ENCODE results near the gene ELMO2.

The ELMO2 gene

DNA sequence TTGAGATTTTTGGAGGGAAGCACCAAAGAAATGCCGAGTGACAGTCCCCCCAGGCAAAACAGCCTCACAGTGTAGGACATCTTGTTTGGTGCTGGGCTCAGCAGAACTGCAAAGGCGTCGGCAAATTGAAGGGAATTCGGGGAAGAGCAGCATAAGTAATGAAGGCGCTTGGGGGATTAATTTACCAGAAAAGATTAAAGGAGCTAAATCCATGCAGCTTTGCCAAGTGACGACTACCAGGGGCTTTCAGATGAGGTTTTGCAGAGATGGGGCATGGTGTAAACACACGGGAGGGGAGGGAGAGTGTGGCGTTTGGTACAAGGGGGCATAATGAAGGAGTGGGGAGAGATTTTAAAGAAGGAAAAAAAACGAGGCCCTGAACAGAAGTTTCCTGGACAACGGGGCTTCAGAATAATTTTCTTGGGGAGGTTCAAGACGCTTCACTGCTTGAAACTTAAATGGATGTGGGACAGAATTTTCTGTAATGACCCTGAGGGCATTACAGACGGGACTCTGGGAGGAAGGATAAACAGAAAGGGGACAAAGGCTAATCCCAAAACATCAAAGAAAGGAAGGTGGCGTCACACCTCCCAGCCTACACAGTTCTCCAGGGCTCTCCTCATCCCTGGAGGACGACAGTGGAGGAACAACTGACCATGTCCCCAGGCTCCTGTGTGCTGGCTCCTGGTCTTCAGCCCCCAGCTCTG lies 52.8 kb downstream of the ELMO2 start:
- no peak for DNase-seq (ENCODE audit: low read depth in 1 of 2, low spot score in 1 of 2)

DNA sequence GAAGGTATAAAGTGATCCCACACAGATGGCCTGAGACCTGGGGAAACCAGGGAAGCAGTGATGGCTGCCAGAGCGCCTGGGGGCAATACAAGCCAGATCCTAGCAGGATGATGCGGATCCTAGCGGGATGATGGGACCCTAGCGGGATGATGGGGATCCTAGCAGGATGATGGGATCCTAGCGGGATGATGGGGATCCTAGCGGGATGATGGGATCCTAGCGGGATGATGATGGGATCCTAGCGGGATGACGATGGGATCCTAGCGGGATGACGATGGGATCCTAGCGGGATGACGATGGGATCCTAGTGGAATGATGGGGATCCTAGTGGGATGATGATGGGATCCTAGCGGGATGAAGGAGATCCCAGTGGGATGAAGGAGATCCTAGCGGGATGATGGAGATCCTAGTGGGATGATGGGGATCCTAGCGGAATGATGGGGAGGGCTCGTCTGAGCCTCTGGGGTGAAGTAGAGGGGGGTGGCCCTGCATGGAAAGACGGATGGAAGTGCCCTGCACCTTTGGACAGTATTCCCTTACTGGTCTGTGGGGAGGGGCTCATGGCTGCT lies 54.0 kb downstream of the ELMO2 start:
- no peak for DNase-seq (ENCODE audit: low read depth in 1 of 2, low spot score in 1 of 2)

DNA sequence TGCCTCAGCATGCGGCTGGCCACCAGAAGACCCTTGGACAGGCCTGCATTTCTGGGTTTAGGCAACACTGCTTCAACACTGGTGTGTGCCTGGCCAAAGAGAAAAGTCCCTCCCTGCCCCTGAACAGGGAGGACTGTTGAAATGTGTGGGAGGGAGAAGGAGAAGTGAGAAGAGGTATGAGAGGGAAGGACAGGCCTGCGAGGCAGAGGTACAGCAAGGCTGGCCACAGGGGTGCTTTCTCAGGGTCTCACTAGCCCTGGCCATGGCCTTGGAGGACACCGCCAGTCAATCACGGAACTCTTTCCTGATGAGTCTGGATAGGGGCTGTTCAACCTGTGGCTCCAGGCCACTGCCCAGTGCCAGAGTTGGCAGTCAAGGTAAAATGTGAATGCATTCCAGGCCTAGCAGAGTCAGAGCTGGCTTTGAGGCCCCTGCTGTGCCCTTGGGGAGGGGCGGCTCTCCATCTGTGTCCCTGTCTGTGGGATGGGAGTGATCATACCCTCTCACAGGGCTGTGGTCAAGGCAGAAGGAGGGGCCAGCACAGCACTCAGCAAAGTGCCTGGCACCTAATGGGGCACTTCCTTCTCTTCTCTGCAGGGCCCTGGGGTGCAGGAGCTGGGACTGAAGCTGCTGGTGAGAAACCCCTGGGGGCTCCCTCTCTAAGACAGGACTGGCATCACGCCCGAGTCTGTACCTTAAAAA lies 54.9 kb downstream of the ELMO2 start:
- DNase-seq (ENCODE audit: low read depth in 1 of 2, low spot score in 1 of 2), result no peak

DNA sequence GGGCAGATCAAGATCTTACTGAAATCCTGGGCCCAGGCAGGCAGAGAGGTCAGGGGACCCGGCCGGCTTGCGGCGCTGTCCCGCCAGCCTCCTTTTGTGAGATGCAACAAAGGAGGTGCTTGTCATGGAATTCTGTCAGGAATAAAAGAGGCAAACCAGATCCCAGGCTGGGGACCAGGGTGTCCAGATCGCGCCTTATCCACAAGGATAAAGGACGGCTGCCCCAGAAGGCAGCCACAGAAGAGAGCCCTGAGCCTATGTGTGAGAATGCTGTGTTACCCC lies 55.5 kb downstream of the ELMO2 start:
- DNase-seq (ENCODE audit: low read depth in 1 of 2, low spot score in 1 of 2), result no peak

DNA sequence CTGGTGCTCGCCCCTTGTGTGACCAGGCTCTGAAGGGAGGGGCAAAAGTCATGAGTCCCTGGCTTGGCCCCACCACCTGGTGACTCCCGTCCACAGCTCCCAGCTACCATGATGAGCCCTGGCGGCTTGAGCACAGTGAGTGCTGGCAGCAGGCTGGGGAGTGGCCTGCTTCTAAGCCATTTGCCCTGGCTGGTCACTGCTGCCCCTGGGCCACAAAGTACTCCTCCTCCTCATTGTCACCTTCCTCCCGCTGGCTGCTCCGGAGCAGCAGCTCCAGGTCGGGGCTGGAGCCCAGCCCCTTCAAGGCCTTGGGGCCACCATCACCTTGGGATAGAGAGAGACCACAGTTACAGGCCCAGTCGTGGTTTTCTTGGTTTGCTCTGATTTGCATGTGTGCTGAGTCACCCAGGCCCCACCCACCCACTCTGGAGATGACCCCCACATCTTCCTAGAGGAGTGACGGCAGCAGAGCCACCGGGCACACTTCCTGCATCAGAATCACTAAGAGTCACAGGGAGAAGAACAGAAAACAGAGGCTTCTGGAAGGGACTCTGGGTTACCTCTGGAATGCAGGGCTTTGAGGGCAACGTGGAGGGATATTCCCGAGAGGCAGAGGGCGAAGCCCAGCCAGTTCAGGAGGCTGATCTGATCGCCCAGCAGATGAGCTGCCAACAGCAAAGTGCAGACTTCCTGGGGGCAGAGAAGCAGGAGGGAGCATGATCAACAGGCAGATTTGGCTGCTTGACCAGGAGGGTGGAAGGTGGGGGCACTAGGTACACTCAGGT lies 56.0 kb downstream of the ELMO2 start:
- DNase-seq (ENCODE audit: low read depth in 1 of 2, low spot score in 1 of 2), result no peak

DNA sequence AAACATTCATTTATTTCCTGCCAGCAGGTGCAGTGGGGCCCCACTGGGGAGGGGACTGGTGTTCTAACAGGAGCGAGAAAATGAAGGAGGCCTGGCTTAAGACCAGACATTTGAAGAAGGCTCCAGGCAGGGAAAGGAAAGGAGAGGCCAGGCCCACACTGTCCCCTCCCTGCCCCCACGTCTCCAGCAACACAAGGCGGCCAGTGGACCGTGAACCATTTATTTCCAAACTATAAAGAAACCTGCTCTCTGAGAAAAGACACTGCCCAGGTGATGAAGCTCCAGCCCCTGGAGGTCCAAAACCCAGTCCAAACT lies 56.7 kb downstream of the ELMO2 start:
- DNase-seq (ENCODE audit: low read depth in 1 of 2, low spot score in 1 of 2), result no peak

DNA sequence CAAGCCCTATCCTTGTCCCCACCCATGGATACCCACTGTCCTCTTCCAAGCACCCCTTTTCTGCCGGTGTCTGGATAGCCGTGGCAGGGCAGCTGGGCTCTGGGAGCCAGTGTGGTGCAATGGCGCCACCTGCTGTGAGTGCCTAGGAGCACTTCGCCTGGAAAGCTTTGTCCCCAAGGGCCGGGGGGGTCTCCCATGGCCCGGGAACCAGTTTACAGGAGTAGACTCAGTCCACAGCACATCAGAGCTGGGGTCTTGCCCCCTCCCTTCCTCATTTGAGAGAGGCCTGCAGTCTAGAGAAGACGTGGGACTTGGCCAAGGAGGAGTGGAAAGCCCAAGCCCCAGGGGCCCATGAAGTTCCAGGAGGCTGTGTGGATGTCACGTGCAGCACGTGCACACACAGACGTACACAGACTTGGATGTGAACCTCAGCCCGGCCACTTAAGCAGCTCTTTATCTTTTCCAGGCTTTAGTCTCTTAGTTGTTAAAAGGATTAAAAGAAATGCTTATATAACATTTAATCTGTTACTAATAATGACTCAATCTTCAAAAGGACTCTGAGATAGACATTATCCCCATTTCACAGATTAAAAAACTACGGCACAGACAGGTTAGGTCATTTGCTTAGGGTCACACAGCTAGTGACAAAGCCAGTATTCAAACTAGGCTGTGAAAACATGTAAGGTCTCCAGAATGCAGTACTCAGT lies 57.2 kb downstream of the ELMO2 start:
- DNase-seq (ENCODE audit: low read depth in 1 of 2, low spot score in 1 of 2), result no peak

DNA sequence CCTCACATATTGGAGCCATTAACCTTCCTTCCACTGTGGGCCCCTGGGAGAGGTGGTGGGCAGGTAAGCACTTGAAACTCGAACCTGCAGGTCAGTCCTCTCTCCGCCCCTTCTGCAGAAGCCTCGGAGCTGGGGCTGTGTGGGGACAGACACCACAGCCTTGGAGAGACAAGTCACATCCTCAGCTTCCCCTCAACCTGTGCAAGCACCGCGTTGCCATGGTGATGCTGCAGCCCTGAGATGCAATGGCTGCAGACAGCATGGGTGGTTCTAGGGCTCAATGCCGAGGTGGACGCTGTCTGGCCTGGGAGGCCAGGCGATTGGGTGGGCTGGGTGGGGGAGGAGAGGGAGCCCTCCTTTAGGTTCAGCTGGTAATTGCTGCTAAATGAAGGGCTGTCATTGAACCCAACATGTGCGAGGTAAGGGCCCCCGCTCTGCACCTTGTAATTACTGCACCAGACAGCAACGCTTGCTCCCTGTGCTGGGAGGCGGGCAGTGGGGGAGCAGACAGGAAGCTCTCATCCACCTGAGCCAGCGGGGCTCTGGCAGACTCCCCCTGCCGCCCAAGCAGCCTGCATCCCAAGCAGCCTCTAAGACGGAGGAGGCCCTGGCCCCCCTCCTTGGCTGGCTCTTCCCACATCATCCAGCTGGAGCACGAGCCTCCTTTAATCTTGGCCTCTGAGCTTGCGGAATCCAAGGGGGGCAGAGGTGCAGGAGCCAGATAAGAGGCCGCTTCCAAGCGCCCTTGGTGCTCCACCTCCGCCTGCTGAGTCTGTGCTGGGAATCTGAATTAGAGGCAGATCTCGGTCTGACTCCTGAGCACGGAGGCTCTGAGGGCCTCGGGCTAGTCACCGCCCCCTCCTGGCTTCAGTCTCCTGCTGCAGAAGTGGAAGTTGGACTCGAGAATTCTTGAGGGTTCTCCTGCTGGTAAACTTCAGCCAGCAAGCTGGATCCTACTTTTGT lies 58.3 kb downstream of the ELMO2 start:
- no peak for DNase-seq (ENCODE audit: low read depth in 1 of 2, low spot score in 1 of 2)

DNA sequence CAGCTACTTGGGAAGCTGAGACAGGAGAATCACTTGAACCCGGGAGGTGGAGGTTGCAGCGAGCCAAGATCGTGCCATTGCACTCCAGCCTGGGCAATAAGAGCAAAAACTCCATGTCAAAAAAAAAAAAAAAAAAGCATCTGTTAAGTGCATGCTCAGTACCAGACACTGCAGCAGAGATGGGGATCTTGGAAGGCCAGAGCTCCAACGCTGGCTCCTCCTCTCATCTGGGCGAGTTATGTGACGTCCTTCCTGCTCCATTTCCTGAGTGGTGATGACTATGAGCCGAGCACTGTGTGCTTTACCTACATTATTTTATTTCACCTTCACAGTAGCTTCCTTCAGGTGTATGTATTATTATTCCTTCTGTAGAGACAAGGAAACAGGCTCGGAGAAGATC lies 59.6 kb downstream of the ELMO2 start:
- no peak for DNase-seq (ENCODE audit: low read depth in 1 of 2, low spot score in 1 of 2)

DNA sequence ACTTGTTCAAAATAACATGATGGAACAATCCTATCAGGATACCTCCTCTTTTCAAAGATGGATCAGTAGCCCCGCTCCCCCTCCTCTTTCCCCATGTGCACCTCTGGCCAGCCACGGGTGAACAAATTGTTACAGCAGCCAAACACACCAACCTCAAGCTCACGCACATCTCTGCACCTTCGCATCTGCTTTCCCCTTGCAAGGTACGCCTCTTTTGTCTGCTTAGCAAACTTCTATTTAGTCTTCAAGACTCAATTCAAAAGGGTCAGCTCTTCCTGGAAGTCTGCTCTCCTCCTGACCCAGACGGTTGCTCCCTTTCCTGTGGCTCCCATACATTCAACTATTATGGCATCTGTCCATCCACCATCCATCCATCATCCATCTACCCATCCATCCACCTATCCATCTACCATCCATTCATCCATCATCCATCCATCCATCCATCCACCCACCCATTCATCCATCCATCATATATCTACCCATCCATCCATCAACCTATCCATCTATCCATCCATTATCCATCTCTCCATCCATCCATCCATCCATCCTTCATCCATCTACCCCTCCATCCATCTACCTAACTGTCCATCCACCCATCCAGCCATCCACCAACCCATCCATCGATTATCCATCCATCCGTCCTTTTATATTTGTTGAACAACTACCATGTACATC lies 61.8 kb downstream of the ELMO2 start:
- no peak for DNase-seq (ENCODE audit: low read depth in 1 of 2, low spot score in 1 of 2)

DNA sequence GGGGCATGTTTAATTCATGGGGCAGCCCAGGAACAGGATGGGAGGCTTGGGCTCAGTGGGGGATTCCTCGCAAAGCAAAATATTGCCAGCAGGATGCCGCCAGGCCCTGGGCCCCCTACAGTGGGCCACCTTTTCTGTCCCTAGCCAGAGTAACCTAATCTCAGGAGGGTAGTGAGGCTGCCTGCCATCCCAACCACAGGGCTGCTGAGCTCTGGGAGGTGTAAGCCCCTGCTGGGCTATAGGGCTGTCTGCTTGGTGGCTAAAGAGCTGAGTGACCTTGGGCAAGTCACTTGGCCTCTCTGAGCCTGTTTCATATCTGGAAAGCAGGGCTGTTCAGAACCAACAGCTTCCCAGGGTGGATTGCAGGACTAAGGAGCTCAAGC lies 62.4 kb downstream of the ELMO2 start:
- no peak for DNase-seq (ENCODE audit: low read depth in 1 of 2, low spot score in 1 of 2)

DNA sequence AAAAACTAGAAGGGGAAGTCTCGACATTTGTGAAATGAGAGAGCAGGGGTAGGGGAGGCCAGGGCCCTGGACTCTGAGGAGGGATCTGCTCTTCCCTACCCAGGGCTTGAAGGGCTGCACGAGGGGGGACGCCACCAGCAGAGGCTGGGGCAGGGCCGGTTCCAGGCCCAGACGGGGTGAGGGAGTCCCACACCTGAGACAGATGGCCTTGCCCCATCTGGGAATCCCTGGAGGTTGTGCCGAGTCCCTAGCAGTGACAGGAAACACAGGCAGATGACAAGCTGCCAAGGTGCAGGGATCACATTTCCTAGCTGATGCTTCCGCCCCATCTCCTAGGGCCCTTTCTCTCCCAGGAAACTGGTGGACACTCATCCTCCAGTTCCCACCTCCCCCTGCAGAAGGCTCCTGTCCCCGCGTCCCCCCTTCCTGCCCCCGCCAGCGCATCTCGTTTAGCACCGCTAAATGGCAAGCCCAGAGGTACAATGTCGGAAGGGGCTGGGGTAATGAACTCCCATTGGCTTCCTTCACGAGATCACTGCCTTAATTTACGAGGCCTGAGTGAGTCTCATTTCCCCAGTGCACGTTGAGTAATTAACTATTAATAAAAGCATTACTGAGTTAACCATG lies 63.0 kb downstream of the ELMO2 start:
- DNase-seq (ENCODE audit: low read depth in 1 of 2, low spot score in 1 of 2), result no peak

DNA sequence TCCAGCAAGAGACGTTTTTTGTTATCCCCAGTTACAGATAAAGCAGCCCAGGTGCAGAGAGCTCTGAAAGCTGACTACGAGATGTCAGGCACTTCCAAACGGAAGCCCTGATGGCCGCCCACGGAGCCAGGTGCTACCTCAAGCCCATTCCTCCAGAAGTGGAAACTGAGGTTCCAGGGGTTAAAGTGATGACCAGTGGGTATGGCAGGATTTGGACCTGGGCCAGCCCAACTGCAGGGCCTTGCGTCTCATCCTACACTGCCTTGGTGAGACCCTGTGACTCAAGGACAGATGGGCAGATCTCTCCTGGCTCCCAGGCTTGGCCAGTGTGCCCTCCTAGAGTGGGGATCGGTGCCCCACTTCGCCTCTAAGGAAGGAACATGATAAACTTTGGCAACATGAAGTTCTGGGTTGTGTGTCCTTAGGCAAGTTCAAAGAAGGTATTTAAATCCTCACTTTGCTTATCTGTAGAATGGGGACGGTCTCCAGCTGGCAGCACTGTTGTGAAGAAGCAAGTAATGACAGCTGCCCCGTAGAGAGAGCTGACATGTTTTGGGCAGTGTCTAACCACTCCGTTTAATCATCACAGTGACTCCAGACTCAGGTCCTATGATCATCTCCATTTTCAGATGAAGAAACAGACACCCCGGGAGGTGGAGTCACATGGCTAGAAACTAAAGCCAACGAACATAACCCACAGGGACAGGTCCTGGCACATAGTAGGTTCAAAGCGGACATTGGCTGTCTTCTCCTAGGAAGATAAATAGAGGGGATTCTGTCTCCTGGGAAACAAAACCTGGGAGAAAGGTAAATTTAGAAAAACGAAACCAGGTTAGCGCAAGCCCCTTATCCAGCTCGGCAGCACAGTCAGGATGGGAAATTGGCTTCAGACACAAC lies 63.7 kb downstream of the ELMO2 start:
- no peak for DNase-seq (ENCODE audit: low read depth in 1 of 2, low spot score in 1 of 2)

DNA sequence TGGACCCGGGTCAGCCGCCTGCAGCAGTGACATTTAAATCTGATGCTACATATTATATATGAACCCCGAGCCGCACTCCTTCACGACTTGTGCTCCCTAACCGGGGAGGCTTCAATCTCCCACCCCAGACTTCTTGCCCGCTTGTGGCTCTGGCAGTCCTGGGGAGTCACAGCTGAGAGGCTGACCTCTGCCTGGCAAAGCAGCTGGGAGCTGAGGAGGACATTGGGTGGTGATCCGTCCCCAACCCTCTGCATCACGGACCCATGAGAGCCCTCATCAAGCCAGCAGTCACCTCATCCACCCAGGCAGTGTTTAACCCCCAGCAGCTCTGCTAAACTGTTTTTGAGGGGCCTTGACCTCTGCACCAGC lies 64.4 kb downstream of the ELMO2 start:
- DNase-seq (ENCODE audit: low read depth in 1 of 2, low spot score in 1 of 2), result no peak

DNA sequence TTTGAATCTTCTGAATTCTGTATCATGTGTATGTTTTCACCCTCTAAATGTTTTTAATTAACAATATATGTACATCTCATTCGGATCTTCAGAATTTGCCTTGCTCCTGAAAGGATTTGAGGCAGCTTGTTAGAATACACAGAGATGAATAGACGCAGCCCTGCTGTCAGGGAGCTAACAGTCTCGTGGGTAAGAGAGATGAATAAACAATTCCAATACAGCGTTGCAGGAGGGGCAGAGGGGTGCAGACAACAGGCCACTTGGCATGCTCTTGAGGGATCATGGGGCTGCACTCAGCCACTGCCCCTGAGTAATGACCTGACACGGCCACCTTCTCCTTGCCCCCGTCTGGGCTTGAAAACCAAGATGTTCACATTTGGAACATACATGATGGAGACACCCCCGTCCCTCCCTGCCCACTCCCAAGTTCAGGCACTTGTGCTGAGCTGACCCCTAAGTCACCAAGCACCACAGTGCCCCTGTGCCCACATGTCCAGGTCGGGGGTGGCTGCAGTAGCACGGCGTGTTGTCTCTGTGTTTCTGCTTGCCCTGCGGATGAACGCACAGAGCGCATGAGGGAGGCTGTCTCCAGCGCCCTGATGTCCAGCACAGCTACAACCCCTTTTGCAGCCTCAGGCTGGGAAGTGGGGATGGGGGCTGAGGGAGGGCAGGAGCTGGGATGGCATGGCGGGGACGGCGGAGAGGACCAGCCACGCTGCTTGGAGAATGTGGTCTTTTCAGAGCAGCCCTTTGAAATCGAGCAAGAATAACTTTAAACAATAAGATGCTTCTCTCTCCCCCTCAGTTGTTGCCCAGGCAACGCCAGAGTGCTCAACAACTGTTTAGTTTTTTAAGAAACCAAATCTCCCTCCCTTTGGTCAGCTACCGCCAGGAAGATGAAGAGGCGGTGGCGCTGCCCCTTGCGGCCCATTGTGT lies 65.1 kb downstream of the ELMO2 start:
- DNase-seq (ENCODE audit: low read depth in 1 of 2, low spot score in 1 of 2), result no peak

DNA sequence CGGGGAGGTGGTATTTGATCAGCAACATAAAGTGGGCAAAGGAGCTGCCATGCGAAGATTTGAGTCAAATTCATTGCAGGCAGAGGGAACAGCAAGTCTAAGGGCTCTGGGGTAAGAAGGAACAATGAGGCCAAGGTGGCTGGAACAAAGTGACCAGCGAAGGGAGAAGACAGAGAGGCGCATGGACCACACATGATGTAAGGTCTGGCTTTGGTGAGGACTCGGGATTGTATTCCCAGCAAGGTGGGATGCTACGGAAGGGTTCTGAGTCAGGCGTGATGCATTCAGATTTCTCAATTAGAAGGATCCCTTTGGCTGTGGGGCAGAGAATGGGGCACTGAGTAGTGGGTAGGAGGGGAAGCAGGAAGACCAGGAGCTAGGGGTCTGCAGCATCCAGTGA lies 67.4 kb downstream of the ELMO2 start:
- DNase-seq (ENCODE audit: low read depth in 1 of 2, low spot score in 1 of 2), result no peak

DNA sequence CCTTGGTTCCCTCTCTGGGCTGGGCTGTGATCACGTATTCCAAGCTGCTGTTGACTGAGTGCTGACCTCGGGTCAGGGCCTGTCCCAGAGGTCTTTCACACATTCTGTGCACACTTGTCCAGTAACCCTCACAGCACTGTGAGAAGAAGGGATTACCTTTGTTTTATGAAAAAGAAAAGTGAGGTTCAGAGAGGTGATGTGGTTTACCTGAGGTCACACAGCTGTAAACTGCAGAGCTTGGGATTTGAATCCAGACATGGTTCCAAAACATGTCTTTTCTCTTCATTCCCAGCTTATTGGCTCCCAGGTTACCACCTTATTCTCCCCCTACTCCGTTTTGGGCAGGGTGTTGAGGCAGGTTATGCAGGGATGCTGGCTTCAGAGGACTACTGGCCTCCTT lies 69.7 kb downstream of the ELMO2 start:
- DNase-seq (ENCODE audit: low read depth in 1 of 2, low spot score in 1 of 2), result no peak

Data from activated T-helper 1 cell treated with anti-CD3 and anti-CD28 coated beads, Interleukin-2, amount 50 U/mL, for 16 hours (primary cell).